Smooth muscle cell of the umbilical artery (primary cell): Measurements from ENCODE around the gene AIF1L. TPM values are rescaled to one million over a fixed set of nuclear protein-coding genes. Genes with fewer than 3 reads are reported as not detected.

Experiments
- total RNA-seq: library from RNA; depleted of rRNA; stranded (reverse); fragments of >200 nt; gene quantifications from 2 replicates; pipeline ENCODE4 v1.2.3, GENCODE V29; 2014

AIF1L gene
- total RNA-seq = 0.09 and 0.30 TPM in 2 replicates

GRCh38 chr9:131096269-131097125 lies at the start of gene AIF1L:
Gene AIF1L, plus strand, starts transcription at chr9:131096531. Its CDS starts 99 bp downstream, at chr9:131096630.

DNA sequence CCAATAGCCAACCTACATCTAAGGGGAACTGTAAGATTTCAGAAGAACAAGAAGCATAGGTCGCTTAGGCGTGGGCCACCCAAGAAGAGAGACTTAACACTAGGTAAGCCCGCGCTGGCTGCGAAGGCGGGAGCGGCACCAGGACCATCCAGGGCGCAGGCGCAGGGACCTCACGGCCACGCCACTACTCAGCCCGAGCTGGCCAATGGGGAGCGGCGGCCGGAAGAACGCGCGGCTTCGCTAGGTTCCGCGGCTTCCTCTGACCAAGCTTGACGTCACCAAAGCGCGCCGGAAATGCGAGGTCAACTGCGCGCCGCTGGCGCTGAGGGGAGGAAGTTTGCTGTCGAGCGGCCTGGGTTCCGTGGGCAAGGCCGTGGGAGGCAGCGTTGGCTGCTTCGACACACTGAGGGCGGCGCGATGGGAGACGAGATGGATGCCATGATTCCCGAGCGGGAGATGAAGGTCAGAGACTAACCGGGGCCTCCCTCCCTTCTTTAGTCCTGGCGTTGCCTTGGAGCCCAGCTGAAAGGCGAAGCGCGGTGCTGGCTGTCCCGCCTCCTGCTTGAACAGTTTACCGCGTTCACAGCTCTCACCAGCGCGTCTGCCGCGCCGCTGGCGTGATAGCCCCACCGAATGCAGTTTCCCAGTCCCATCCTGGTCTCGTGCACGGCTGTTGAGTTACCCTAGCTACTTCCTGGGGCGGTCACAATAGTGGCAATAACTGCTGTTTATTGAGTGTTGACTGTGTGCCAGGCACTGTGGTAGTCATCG lies 29.1 kb downstream of the AIF1L start, which contains the start of gene NUP214:
Gene NUP214, plus strand, starts transcription at position 299 of the 771 bp plus-strand sequence. Its CDS starts 119 bp downstream, at position 418.

Other genes with a start within 250 kb of the AIF1L start
- not detected in 2 replicates for gene QRFP, start 199.7 kb upstream of the AIF1L start, total RNA-seq
- 16.9 and 26.0 TPM in 2 replicates for gene FIBCD1, start 157.3 kb upstream of the AIF1L start, total RNA-seq
- under 0.01 and 0.05 TPM in 2 replicates for gene LAMC3, start 87.4 kb upstream of the AIF1L start, total RNA-seq
- 13.4 and 20.4 TPM in 2 replicates for gene NUP214, start 29.1 kb downstream of the AIF1L start, total RNA-seq
- 0.74 and 0.89 TPM in 2 replicates for gene FAM78A, start 180.0 kb downstream of the AIF1L start, total RNA-seq
- 5.3 and 6.1 TPM in 2 replicates for gene PLPP7, start 193.2 kb downstream of the AIF1L start, total RNA-seq